Measurements from ENCODE around the gene COL9A2.

DNA sequence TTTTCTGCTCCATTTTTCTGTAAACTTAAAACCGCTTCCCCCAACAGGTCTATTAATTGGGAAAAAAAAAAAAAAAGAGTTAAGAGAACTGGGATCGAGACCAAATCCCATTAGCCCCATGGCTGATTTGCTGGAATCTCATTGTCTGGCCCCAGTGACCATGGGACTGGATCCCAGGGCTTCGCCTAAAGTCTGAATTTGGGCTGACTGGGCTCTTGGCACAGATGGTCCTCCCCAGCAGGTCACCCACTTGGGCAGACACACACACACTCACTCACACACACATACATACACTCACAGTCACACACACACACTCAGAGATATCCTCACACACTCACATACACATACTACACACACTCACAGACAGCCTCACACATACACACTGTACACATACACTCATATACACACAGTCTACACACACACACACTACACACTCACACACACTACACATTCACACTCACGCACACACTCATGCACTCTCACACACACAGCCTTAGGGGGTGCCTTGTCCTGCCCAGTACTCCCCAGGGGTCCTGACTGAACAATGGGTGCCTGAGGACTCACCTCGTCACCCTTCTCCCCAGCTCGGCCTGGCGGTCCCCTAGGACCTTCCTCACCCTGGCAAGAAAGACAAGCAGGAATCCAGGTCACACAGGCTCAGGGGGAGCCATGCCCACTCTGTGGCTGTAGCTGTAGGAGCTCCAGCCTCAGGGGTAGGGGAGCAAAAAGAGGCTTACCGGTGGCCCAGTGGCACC lies 7.5 kb downstream of the COL9A2 start:
- TF ChIP-seq, protein P1, sequence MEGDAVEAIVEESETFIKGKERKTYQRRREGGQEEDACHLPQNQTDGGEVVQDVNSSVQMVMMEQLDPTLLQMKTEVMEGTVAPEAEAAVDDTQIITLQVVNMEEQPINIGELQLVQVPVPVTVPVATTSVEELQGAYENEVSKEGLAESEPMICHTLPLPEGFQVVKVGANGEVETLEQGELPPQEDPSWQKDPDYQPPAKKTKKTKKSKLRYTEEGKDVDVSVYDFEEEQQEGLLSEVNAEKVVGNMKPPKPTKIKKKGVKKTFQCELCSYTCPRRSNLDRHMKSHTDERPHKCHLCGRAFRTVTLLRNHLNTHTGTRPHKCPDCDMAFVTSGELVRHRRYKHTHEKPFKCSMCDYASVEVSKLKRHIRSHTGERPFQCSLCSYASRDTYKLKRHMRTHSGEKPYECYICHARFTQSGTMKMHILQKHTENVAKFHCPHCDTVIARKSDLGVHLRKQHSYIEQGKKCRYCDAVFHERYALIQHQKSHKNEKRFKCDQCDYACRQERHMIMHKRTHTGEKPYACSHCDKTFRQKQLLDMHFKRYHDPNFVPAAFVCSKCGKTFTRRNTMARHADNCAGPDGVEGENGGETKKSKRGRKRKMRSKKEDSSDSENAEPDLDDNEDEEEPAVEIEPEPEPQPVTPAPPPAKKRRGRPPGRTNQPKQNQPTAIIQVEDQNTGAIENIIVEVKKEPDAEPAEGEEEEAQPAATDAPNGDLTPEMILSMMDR (IDR thresholded peaks at IDR 0.05) = no peak
- no peak for TF ChIP-seq POLR2AphosphoS5 (IDR thresholded peaks at IDR 0.05)
